SK-N-SH (cell line): Measurements from ENCODE around the gene RCBTB2. TPM values are rescaled to one million over a fixed set of nuclear protein-coding genes. Genes with fewer than 3 reads are reported as not detected.

Experiments used
- CTCF ChIA-PET: fragments of 300-600, 350-600 bp; formaldehyde crosslinking; extraction: SDS; loops from one replicate; lab custom pipeline; 2021; lab: Yijun Ruan, JAX
- POLR2A ChIA-PET: fragments of 350-600 bp; sonication (Branson Sonifier 250); formaldehyde crosslinking; extraction: SDS; loops from one replicate; lab custom pipeline; 2020; ENCODE audit warnings: antibody characterized with exemption, inconsistent platforms; lab: Yijun Ruan, JAX
- DNase-seq: peaks from one replicate; pipeline ENCODE4 v3.0.0; 2012
- H2AFZ ChIP-seq: fragments of 200-600 bp; sonication (generic); 2 replicates; pipeline ENCODE4 v1.8.1; 2016; ENCODE audit warnings: antibody characterized with exemption, mild to moderate bottlenecking, low read depth
- H3F3A ChIP-seq: fragments of 200-600 bp; sonication (generic); replicated peaks from 2 replicates; pipeline ENCODE3; 2016; ENCODE audit warnings: antibody characterized with exemption, mild to moderate bottlenecking; ENCODE audit not compliant: insufficient read depth
- H3K27ac ChIP-seq, 2 experiments: fragments of 200-500 bp in 1 of 2; fragments of 200-600 bp in 1 of 2; sonication (Bioruptor generic) in 1 of 2; sonication (generic), shearing (Covaris generic) in 1 of 2; 2 replicates each; pipeline versions ENCODE4 v1.5.1 to v1.6.1; 2014 to 2016; ENCODE audit warnings: low read depth in 2 of 2, inconsistent platforms in 1 of 2, low read length in 1 of 2, mild to moderate bottlenecking in 1 of 2, mixed read lengths in 1 of 2
- H3K27me3 ChIP-seq: fragments of 200-600 bp; sonication (generic), shearing (Covaris generic); 2 replicates; pipeline ENCODE4 v1.6.1; 2016; ENCODE audit warnings: mixed run types; ENCODE audit not compliant: insufficient read depth
- H3K36me3 ChIP-seq, 2 experiments: fragments of 200-500 bp in 1 of 2; fragments of 200-600 bp in 1 of 2; sonication (Bioruptor generic) in 1 of 2; sonication (generic) in 1 of 2; replicated peaks in 1 of 2; 2 replicates each; pipeline versions ENCODE3 to v1.5.1; 2014 to 2016; ENCODE audit warnings: low read length in 1 of 2, mild to moderate bottlenecking in 1 of 2; ENCODE audit not compliant: insufficient read depth in 2 of 2, control insufficient read depth in 1 of 2
- H3K4me1 ChIP-seq, 2 experiments: fragments of 200-500 bp in 1 of 2; fragments of 200-600 bp in 1 of 2; sonication (Bioruptor generic) in 1 of 2; sonication (generic), shearing (Covaris generic) in 1 of 2; 2 replicates each; pipeline versions ENCODE4 v1.5.1 to v1.6.1; 2014 to 2016; ENCODE audit warnings: low read depth in 1 of 2, low read length in 1 of 2, mixed run types in 1 of 2; ENCODE audit not compliant: insufficient read depth in 2 of 2, control insufficient read depth in 1 of 2
- H3K4me2 ChIP-seq: fragments of 200-600 bp; sonication (generic), shearing (Covaris generic); 2 replicates; pipeline ENCODE4 v1.6.1; 2017; ENCODE audit warnings: mixed run types
- H3K4me3 ChIP-seq, 2 experiments: fragments of 200-500 bp in 1 of 2; fragments of 200-600 bp in 1 of 2; sonication (Bioruptor generic) in 1 of 2; sonication (generic), shearing (Covaris generic) in 1 of 2; 2 replicates each; pipeline versions ENCODE4 v1.5.1 to v1.8.1; 2014 to 2016; ENCODE audit warnings: low read depth in 2 of 2, inconsistent platforms in 1 of 2, low read length in 1 of 2, mild to moderate bottlenecking in 1 of 2, mixed read lengths in 1 of 2, moderate library complexity in 1 of 2
- H3K79me2 ChIP-seq: fragments of 200-600 bp; sonication (generic); 2 replicates; pipeline ENCODE4 v1.8.1; 2017; ENCODE audit warnings: mild to moderate bottlenecking; ENCODE audit not compliant: insufficient read depth
- H3K9ac ChIP-seq: fragments of 200-600 bp; sonication (generic); 2 replicates; pipeline ENCODE4 v1.6.1; 2017; ENCODE audit warnings: mixed run types
- H3K9me2 ChIP-seq: fragments of 200-600 bp; sonication (generic); 2 replicates; pipeline ENCODE4 v1.6.1; 2017; ENCODE audit warnings: mixed run types
- H3K9me3 ChIP-seq: fragments of 200-600 bp; sonication (generic); 2 replicates; pipeline ENCODE4 v1.6.1; 2017; ENCODE audit warnings: mixed run types, mild to moderate bottlenecking, moderate library complexity
- H4K20me1 ChIP-seq: fragments of 200-600 bp; sonication (generic); 2 replicates; pipeline ENCODE4 v1.6.1; 2017; ENCODE audit warnings: mild to moderate bottlenecking, mixed run types; ENCODE audit not compliant: insufficient read depth
- CHD2 ChIP-seq: fragments of 150-350 bp; IDR thresholded peaks from 2 replicates; pipeline ENCODE4 v1.6.1; 2018; ENCODE audit warnings: low read length; ENCODE audit not compliant: partially characterized antibody
- CTCF ChIP-seq: fragments of 200-600 bp; sonication (generic); IDR thresholded peaks from 2 replicates; pipeline ENCODE4 v1.6.1; 2017; ENCODE audit warnings: antibody characterized with exemption, mild to moderate bottlenecking, moderate library complexity
- FOSL2 ChIP-seq: IDR thresholded peaks from 2 replicates; pipeline ENCODE4 v1.4.0; 2012; ENCODE audit warnings: low read depth, mild to moderate bottlenecking, moderate library complexity, borderline replicate concordance
- FOXM1 ChIP-seq: IDR thresholded peaks from 2 replicates; pipeline ENCODE4 v1.4.0; 2012; ENCODE audit warnings: low read depth, mild to moderate bottlenecking
- GATA2 ChIP-seq: sonication (generic); formaldehyde crosslinking; IDR thresholded peaks from 2 replicates; pipeline ENCODE4 v1.5.0; 2020; ENCODE audit warnings: mild to moderate bottlenecking, missing genetic modification reagents
- IRF3 ChIP-seq: fragments of 150-350 bp; IDR thresholded peaks from 2 replicates; pipeline ENCODE4 v1.6.1; 2016; ENCODE audit warnings: mild to moderate bottlenecking, low read depth, low read length
- MAX ChIP-seq: IDR thresholded peaks from 2 replicates; pipeline ENCODE4 v1.4.0; 2012; ENCODE audit warnings: low read depth
- MEF2A ChIP-seq: IDR thresholded peaks from 2 replicates; pipeline ENCODE4 v1.4.0; 2012; ENCODE audit warnings: low read depth, borderline replicate concordance
- MXI1 ChIP-seq: IDR thresholded peaks from 2 replicates; pipeline ENCODE4 v1.6.1; 2012; ENCODE audit warnings: mild to moderate bottlenecking, low read depth, low read length, improper control_type of control experiment
- NFIC ChIP-seq: IDR thresholded peaks from 2 replicates; pipeline ENCODE4 v1.4.0; 2012; ENCODE audit warnings: borderline replicate concordance
- NRF1 ChIP-seq: IDR thresholded peaks from 2 replicates; pipeline ENCODE4 v1.6.1; 2012; ENCODE audit warnings: low read depth, mild to moderate bottlenecking, low read length
- POLR2AphosphoS5 ChIP-seq: IDR thresholded peaks from 2 replicates; pipeline ENCODE4 v1.6.1; 2012; ENCODE audit warnings: low read depth, low read length
- RFX5 ChIP-seq: IDR thresholded peaks from 2 replicates; pipeline ENCODE4 v1.6.1; 2012; ENCODE audit warnings: mild to moderate bottlenecking, improper control_type of control experiment, low read length
- RXRA ChIP-seq: IDR thresholded peaks from 2 replicates; pipeline ENCODE4 v1.4.0; 2012; ENCODE audit warnings: low read depth, mild to moderate bottlenecking, borderline replicate concordance
- SMC3 ChIP-seq: IDR thresholded peaks from 2 replicates; pipeline ENCODE4 v1.6.1; 2012; ENCODE audit warnings: low read depth, low read length, improper control_type of control experiment
- TAF1 ChIP-seq: IDR thresholded peaks from 2 replicates; pipeline ENCODE4 v1.6.1; 2012; ENCODE audit warnings: low read depth, mild to moderate bottlenecking, low read length, moderate library complexity, borderline replicate concordance
- TCF12 ChIP-seq: IDR thresholded peaks from 2 replicates; pipeline ENCODE4 v1.4.0; 2012
- ZBTB33 ChIP-seq: IDR thresholded peaks from 2 replicates; pipeline ENCODE4 v1.4.0; 2012; ENCODE audit warnings: low read depth, borderline replicate concordance
- WGBS: methylation state at CpG from one replicate; pipeline ENCODE4 v1.1.6; 2017; ENCODE audit warnings: low lambda C conversion rate; 5-methylcytosine and 5-hydroxymethylcytosine counted together
- polyA plus RNA-seq, 3 experiments: library from polyadenylated mRNA; depleted of rRNA; stranded (reverse); fragments of >200 nt; gene quantifications; 2 replicates each; pipeline ENCODE4 v1.2.3, GENCODE V29; 2012

Gene RCBTB2
- polyA plus RNA-seq, 1 of the 3 experiments (the other 2 are of a cell fraction): 2.8 TPM

GRCh38 chr13:48532256-48532505, 699 bp downstream of the RCBTB2 start (continued):
- TF ChIP-seq MAX (no peak), MXI1 (no peak), FOSL2 (no peak)

GRCh38 chr13:48531416-48532255, 1.2 kb downstream of the RCBTB2 start:
- TF ChIP-seq FOXM1: no peak
- no peak for TF ChIP-seq MXI1
- TF ChIP-seq RXRA: no peak
- TF ChIP-seq ZBTB33: no peak
- no peak for TF ChIP-seq MEF2A
- no peak for TF ChIP-seq FOSL2
- TF ChIP-seq CTCF: no peak
- TF ChIP-seq IRF3: no peak
- no peak for TF ChIP-seq TAF1
- no peak for TF ChIP-seq CHD2
- no peak for TF ChIP-seq NFIC
- no peak for TF ChIP-seq NRF1
- TF ChIP-seq GATA2 (CRISPR knock-in tag): no peak
- TF ChIP-seq SMC3: no peak
- TF ChIP-seq RFX5: no peak
- no peak for TF ChIP-seq TCF12
- TF ChIP-seq POLR2AphosphoS5: no peak
- Histone ChIP-seq H3K4me2 (peak overlapping the region; percentile 92), H3K4me1 (peaks cover 0 to 13% of the 10 kb centered on the region in 2 experiments; a peak in 2 of 4 replicates), H3K9me2 (no peaks in the 10 kb centered on the region; the same call in 1 of the 2 replicates), H3F3A (peaks cover 3% of the 10 kb centered on the region), H3K79me2 (no peaks in the 10 kb centered on the region), H3K36me3 (peaks cover 0 to 3% of the 10 kb centered on the region in 2 experiments), H3K27me3 (no peaks in the 10 kb centered on the region), H4K20me1 (no peaks in the 10 kb centered on the region), H3K27ac (peak overlapping the region; percentile 77 to 95), H3K9me3 (no peaks in the 10 kb centered on the region), H2AFZ (peak overlapping the region; percentile 100), H3K9ac (peak overlapping the region; percentile 87), H3K4me3 (peak overlapping the region; percentile 70 to 80)
- ChIA-PET CTCF (interaction anchor here (0.8 to 1.4 kb wide), 2 partner anchors 15 to 237 kb away, joined by 3 read pairs; no protein-coding TSS in a partner anchor), POLR2A (interaction anchor here (1.0 to 1.8 kb wide), 2 partner anchors 15 to 299 kb away, joined by 4 to 7 read pairs; partner anchors contain the start of gene ITM2B)
- WGBS: 67% methylated on average over 19 of the region's 19 CpGs
- no peak for DNase-seq
